Suprapubic skin (tissue), 3 donors: ENCODE results near the gene SORCS2.

Source experiments
- CTCF ChIP-seq, 2 donors: fragments of 200-600 bp in 1 of 2; fragments of 450-650 bp in 1 of 2; sonication (generic) in 1 of 2; IDR thresholded peaks; one replicate each; pipeline ENCODE4 v1.5.1; 2016 to 2019; ENCODE audit warnings: antibody characterized with exemption in 2 of 2, mild to moderate bottlenecking in 1 of 2, moderate library complexity in 1 of 2
- EP300 ChIP-seq: sonication (generic); formaldehyde crosslinking; IDR thresholded peaks from one replicate; pipeline ENCODE4 v1.6.1; 2017; ENCODE audit warnings: antibody characterized with exemption
- POLR2A ChIP-seq, 2 donors: fragments of 450-650 bp; IDR thresholded peaks; one replicate each; pipeline ENCODE4 v1.6.1; 2017; ENCODE audit warnings: antibody characterized with exemption in 2 of 2, mild to moderate bottlenecking in 2 of 2, moderate library complexity in 2 of 2

GRCh38 chr4:7309181-7309580 lies 116.8 kb downstream of the SORCS2 start:
- no peak for TF ChIP-seq CTCF (IDR thresholded peaks at IDR 0.05)
- TF ChIP-seq EP300 = no peak
- TF ChIP-seq POLR2A (IDR thresholded peaks at IDR 0.05) = no peak
